HUES64 (cell line): Measurements from ENCODE around the gene PRR19.
A peak's percentile ranks its signal among the peaks of the same experiment; 100 is the strongest.

ENCODE experiments used
- H3K27ac ChIP-seq: 2 replicates; pipeline ENCODE4 v1.7.0; 2013; ENCODE audit warnings: low read depth, low read length, inconsistent platforms
- H3K27me3 ChIP-seq: 2 replicates; pipeline ENCODE4 v1.6.1; 2013; ENCODE audit warnings: mild to moderate bottlenecking, low read length; ENCODE audit not compliant: insufficient read depth
- H3K36me3 ChIP-seq: 2 replicates; pipeline ENCODE4 v1.6.1; 2013; ENCODE audit warnings: mild to moderate bottlenecking, low read length; ENCODE audit not compliant: insufficient read depth
- H3K4me1 ChIP-seq: 2 replicates; pipeline ENCODE4 v1.6.1; 2013; ENCODE audit warnings: mild to moderate bottlenecking, low read length, moderate library complexity; ENCODE audit not compliant: insufficient read depth
- H3K4me3 ChIP-seq: 2 replicates; pipeline ENCODE4 v1.5.1; 2013; ENCODE audit warnings: mild to moderate bottlenecking, low read length, moderate library complexity
- H3K9ac ChIP-seq: 2 replicates; pipeline ENCODE4 v1.6.1; 2013; ENCODE audit warnings: mild to moderate bottlenecking, low read depth, low read length
- H3K9me3 ChIP-seq: 2 replicates; pipeline ENCODE4 v1.6.1; 2013; ENCODE audit warnings: low read depth, low read length; ENCODE audit not compliant: insufficient read depth
- WGBS: fragments of 150-250, 120-280 bp; methylation state at CpG from one replicate; pipeline ENCODE4 v1.1.7; 2013; ENCODE audit warnings: missing lambda C conversion rate; 5-methylcytosine and 5-hydroxymethylcytosine counted together

Gene PRR19

DNA sequence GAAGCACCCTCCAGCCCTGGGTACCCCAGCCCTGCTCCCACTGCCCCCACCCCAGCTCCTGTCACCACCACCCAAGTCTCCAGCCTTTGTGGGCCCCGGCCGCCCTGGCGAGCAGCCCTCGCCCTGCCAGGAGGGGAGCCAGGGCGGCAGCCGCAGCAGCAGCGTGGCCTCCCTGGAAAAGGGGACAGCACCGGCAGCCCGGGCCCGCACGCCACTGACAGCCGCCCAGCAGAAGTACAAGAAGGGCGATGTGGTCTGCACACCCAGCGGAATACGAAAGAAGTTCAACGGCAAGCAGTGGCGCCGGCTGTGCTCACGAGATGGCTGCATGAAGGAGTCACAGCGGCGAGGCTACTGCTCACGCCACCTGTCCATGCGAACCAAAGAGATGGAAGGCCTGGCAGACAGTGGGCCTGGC, 28.9 kb upstream of the PRR19 start:
- Histone ChIP-seq H3K4me1 (peaks cover 13% of the 10 kb centered on the region; the same call in 1 of the 2 replicates), H3K36me3 (peaks cover 15% of the 10 kb centered on the region), H3K9ac (no peak overlapping the region), H3K27ac (no peak overlapping the region), H3K27me3 (no peaks in the 10 kb centered on the region), H3K4me3 (no peak overlapping the region), H3K9me3 (no peaks in the 10 kb centered on the region)
- 96% methylated on average over 23 of the region's 23 CpGs for WGBS

- Histone ChIP-seq H3K36me3 (peaks cover 15% of the 10 kb centered on the region), H3K9me3 (no peaks in the 10 kb centered on the region), H3K4me1 (peaks cover 13% of the 10 kb centered on the region; the same call in 1 of the 2 replicates), H3K9ac (no peak overlapping the region), H3K27ac (no peak overlapping the region), H3K27me3 (no peaks in the 10 kb centered on the region), H3K4me3 (no peak overlapping the region)
- 96% methylated on average over 43 of the region's 43 CpGs for WGBS
These were observed 28.4 kb upstream of the PRR19 start for GRCh38 chr19:42273407-42274064.

DNA sequence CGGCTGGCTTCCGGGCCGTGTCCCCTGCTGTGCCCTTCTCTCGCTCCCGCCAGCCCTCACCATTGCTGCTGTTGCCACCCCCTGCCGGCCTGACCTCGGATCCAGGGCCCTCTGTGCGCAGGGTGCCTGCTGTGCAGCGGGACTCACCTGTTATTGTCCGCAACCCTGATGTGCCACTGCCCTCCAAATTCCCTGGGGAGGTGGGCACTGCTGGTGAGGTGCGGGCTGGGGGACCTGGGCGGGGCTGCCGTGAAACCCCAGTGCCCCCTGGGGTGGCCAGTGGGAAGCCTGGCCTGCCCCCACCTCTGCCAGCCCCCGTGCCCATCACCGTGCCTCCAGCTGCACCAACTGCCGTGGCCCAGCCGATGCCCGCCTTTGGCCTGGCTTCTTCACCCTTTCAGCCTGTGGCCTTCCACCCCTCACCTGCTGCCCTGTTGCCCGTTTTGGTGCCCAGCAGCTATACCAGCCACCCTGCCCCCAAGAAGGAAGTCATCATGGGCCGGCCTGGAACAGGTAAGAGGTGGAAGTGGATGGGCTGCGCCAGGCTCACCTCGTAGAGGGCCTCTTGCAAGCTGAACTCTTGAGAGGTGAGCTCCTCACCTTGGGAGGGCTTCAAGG, 27.8 kb upstream of the PRR19 start:
- 93% methylated on average over 22 of the region's 22 CpGs for WGBS
- Histone ChIP-seq H3K4me1 (peaks cover 14% of the 10 kb centered on the region; the same call in 1 of the 2 replicates), H3K27me3 (no peaks in the 10 kb centered on the region), H3K4me3 (no peak overlapping the region), H3K27ac (no peak overlapping the region), H3K9me3 (no peaks in the 10 kb centered on the region), H3K36me3 (peaks cover 15% of the 10 kb centered on the region), H3K9ac (no peak overlapping the region)

GRCh38 chr19:42275103-42275502, 26.8 kb upstream of the PRR19 start:
- no peak overlapping the region for H3K27ac ChIP-seq
- 89% methylated on average over 7 of the region's 7 CpGs for WGBS
- H3K27me3 ChIP-seq: no peaks in the 10 kb centered on the region
- peaks cover 12% of the 10 kb centered on the region; the same call in 1 of the 2 replicates for H3K4me1 ChIP-seq
- no peaks in the 10 kb centered on the region for H3K9me3 ChIP-seq
- H3K9ac ChIP-seq: no peak overlapping the region
- no peak overlapping the region for H3K4me3 ChIP-seq
- peaks cover 15% of the 10 kb centered on the region for H3K36me3 ChIP-seq

DNA sequence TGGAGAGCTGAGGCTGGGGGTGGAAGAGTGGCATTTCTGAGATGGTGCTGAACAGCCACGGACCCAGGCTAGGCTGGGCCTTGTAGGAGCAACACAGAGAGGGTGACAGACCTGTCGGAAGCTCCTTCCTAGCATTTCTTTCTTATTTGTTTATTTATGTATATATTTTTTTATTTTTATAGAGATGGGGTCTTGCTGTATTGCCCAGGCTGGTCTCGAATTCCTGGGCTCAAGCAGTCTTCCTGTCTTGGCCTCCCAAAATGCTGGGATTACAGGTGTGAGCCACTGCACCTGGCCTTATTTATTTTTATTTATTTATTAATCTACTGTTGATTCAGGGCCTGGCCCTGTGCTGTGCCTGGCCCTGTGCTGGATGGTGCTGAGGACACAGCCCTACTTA, 26.4 kb upstream of the PRR19 start:
- Histone ChIP-seq H3K4me1 (peaks cover 8% of the 10 kb centered on the region; the same call in 1 of the 2 replicates), H3K9ac (no peak overlapping the region), H3K27me3 (no peaks in the 10 kb centered on the region), H3K4me3 (no peak overlapping the region), H3K27ac (no peak overlapping the region), H3K36me3 (peaks cover 15% of the 10 kb centered on the region), H3K9me3 (no peaks in the 10 kb centered on the region)
- WGBS: 65% methylated on average over 2 of the region's 3 CpGs

DNA sequence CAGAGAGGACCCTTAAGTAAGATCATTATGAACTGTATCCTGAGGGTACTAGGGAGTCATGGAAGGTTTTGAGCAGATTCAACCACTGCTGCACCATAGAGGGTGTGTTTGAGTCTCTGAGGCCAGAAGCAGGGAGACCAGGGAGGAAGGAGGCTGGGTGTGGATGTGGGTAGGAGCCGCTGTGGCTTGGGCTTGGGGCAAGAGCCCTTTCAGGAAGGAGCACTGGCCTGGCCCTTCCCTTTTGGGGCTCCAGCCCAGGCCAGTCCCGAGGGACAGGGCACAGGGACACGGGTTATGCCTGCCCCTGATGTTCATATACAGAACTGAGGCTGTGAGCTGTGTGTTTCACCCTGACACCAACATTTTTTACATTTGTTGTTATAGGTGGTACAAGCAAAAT, 25.6 kb upstream of the PRR19 start:
- Histone ChIP-seq H3K27me3 (no peaks in the 10 kb centered on the region), H3K27ac (no peak overlapping the region)
- 90% methylated on average over 3 of the region's 3 CpGs for WGBS

GRCh38 chr19:42276821-42277220, 25.1 kb upstream of the PRR19 start:
- no peak overlapping the region for H3K4me3 ChIP-seq
- peaks cover 12% of the 10 kb centered on the region for H3K4me1 ChIP-seq
- peaks cover 15% of the 10 kb centered on the region for H3K36me3 ChIP-seq
- no peaks in the 10 kb centered on the region for H3K27me3 ChIP-seq
- no peak overlapping the region for H3K9ac ChIP-seq
- WGBS: 87% methylated on average over 4 of the region's 4 CpGs
- no peaks in the 10 kb centered on the region for H3K9me3 ChIP-seq
- no peak overlapping the region for H3K27ac ChIP-seq

More for the DNA sequence above, 25.6 kb upstream of the PRR19 start:
- Histone ChIP-seq H3K9ac (no peak overlapping the region), H3K36me3 (peaks cover 15% of the 10 kb centered on the region), H3K4me1 (peaks cover 7% of the 10 kb centered on the region; the same call in 1 of the 2 replicates), H3K9me3 (no peaks in the 10 kb centered on the region), H3K4me3 (no peak overlapping the region)

- peaks cover 15% of the 10 kb centered on the region for H3K36me3 ChIP-seq
- H3K4me3 ChIP-seq: no peak overlapping the region
- H3K27me3 ChIP-seq: no peaks in the 10 kb centered on the region
- peaks cover 21% of the 10 kb centered on the region for H3K4me1 ChIP-seq
- WGBS: 84% methylated on average over 10 of the region's 10 CpGs
- H3K9me3 ChIP-seq: no peaks in the 10 kb centered on the region
- no peak overlapping the region for H3K27ac ChIP-seq
- H3K9ac ChIP-seq: no peak overlapping the region
These were observed 24.0 kb upstream of the PRR19 start for GRCh38 chr19:42277821-42278451.

DNA sequence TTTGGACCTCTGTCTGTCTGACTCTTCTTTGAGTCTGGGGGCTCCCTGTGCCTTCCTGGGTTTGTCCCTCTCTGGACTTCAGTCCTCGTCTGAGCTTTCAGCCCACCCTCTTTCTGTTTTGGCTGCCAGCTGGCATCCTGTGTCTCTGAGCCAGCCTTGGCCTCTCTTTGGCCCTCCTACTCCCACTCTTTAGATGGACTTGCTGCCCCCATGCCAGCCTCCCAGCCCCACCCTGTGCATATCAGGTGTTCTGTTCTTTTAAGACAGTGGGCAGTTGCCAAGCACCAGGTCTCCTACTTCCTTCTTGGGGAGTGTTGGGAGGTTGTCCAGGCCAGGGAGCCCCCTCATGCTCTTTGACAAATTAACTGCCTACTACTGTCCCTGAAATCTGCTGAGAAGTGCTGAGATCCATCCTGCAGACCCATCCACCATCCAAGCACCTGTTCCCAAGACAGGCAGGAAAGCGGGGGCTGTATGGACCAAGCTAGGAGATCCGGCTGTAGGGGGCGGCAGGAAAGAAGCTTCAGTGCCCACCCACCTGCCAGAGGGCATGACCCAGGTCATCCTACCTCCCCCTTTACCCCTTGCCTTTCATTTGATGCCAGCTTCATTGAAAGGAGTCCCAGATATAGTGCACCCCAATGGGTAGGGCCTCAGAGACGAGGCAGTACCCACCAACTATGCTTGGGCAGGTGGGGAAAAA, 23.3 kb upstream of the PRR19 start:
- 94% methylated on average over 5 of the region's 5 CpGs for WGBS
- Histone ChIP-seq H3K4me1 (peaks cover 26% of the 10 kb centered on the region), H3K9me3 (no peaks in the 10 kb centered on the region), H3K27ac (no peak overlapping the region), H3K9ac (no peak overlapping the region), H3K36me3 (peaks cover 10% of the 10 kb centered on the region), H3K27me3 (no peaks in the 10 kb centered on the region), H3K4me3 (no peak overlapping the region)

GRCh38 chr19:42279155-42279901, 22.6 kb upstream of the PRR19 start:
- no peaks in the 10 kb centered on the region for H3K27me3 ChIP-seq
- peak overlapping the region; percentile 77 for H3K4me3 ChIP-seq
- peaks cover 26% of the 10 kb centered on the region for H3K4me1 ChIP-seq
- H3K9ac ChIP-seq: no peak overlapping the region
- H3K9me3 ChIP-seq: no peaks in the 10 kb centered on the region
- H3K27ac ChIP-seq: peak overlapping the region; percentile 47; the same call in 1 of the 2 replicates
- peaks cover 7% of the 10 kb centered on the region for H3K36me3 ChIP-seq
- 38% methylated on average over 6 of the region's 6 CpGs for WGBS
